Gastroesophageal sphincter (tissue), 3 donors: Measurements from ENCODE around the gene PIGBOS1.

Source experiments
- POLR2A ChIP-seq, 2 donors: fragments of 450-650 bp; IDR thresholded peaks; one replicate each; pipeline ENCODE4 v1.6.1; 2017; ENCODE audit warnings: antibody characterized with exemption in 2 of 2, mild to moderate bottlenecking in 2 of 2, moderate library complexity in 1 of 2
- POLR2AphosphoS5 ChIP-seq: sonication (generic); formaldehyde crosslinking; IDR thresholded peaks from one replicate; pipeline ENCODE4 v1.6.1; 2017; ENCODE audit warnings: antibody characterized with exemption
- TF ChIP-seq, protein P1 (sequence below), 4 experiments: fragments of 200-600 bp in 2 of 4; fragments of 450-650 bp in 2 of 4; sonication (generic) in 1 of 4; IDR thresholded peaks; one replicate each; pipeline ENCODE4 v1.5.1; 2017 to 2019; ENCODE audit warnings: antibody characterized with exemption in 4 of 4, mild to moderate bottlenecking in 2 of 4, moderate library complexity in 2 of 4

GRCh38 chr15:55353025-55353424, 34.1 kb upstream of the PIGBOS1 start:
- TF ChIP-seq POLR2AphosphoS5 (no peak), POLR2A (IDR thresholded peaks at IDR 0.05) (no peak)
- TF ChIP-seq, protein P1, sequence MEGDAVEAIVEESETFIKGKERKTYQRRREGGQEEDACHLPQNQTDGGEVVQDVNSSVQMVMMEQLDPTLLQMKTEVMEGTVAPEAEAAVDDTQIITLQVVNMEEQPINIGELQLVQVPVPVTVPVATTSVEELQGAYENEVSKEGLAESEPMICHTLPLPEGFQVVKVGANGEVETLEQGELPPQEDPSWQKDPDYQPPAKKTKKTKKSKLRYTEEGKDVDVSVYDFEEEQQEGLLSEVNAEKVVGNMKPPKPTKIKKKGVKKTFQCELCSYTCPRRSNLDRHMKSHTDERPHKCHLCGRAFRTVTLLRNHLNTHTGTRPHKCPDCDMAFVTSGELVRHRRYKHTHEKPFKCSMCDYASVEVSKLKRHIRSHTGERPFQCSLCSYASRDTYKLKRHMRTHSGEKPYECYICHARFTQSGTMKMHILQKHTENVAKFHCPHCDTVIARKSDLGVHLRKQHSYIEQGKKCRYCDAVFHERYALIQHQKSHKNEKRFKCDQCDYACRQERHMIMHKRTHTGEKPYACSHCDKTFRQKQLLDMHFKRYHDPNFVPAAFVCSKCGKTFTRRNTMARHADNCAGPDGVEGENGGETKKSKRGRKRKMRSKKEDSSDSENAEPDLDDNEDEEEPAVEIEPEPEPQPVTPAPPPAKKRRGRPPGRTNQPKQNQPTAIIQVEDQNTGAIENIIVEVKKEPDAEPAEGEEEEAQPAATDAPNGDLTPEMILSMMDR (IDR thresholded peaks at IDR 0.05) = no peak
